ENCODE measurements around the gene UGCG.
"Not testable (repeated sequence)": the region's sequence is repeated elsewhere in the genome, so short reads cannot be mapped to it uniquely, and the experiment has no call there.

The UGCG gene

DNA sequence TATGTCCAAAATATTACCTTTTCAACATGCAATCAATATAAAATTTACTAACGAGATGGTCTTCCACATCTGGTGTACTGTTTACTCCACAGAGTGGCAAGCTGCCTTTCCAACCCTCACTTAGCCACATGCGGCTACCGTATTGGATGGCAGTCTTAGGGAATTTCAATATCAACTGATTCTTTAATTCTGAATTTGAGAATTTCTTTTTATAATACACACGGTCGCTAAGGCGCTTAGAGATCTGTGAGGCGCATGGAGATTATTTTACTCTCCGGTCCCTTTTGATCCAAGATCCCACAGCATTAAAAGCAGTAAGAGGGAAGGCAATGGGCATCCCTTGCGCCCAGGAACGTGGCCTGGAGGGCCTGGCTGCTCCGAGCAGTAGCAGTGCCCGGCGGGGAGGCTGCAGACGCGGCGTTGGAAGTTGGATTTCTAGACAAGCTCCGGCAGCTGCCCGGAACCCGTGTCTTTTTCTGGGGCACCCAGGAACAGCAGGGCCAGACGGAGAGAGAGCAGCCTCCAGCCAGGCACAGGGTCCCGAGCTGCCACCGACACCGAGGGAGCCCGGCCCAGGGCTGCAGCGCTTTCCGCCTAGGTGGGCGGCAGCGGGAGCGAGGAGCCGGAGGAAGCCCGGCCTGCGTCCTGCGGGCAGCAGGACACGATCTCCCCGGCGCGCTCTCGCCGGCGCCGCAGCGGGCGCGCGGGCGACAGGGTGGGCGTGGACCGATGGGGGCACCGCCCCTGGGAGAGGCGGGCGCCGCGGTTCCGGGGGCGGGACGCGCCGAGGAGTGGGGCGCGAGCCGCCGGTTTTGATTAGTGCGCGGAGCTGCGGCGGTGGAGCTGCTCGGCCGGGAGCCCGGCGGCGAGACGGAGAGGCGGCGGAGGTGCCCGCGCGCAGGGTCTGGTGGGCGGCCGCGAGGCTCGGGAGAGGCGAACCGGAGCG lies at the start of gene UGCG:
Gene UGCG, plus strand, starts transcription at position 819 of the 946 bp plus-strand sequence. CDS start 402 bp downstream, outside the sequence.
- DNase-seq (ENCODE audit: low read depth), result peak; percentile 78

DNA sequence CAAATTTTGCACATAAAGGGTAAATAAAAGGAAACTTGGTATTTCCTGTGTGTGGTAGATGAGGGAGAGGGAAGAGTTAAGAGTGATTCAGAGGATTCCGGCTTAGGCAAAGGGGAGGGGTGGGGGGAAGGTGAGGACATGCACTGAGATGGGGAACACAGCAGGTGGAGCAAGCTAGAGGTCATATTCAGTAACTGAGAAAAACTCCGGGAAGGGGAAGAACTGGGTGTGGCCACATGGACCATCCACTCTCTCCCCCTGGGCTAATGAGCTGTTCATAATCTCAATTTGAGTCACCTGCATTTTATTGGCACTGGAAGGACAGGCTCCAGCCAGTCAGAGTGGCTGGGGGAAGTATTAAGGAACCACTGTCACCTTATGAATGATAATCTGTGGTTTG lies 45.1 kb upstream of the UGCG start:
- DNase-seq (ENCODE audit: low read depth), result no peak

DNA sequence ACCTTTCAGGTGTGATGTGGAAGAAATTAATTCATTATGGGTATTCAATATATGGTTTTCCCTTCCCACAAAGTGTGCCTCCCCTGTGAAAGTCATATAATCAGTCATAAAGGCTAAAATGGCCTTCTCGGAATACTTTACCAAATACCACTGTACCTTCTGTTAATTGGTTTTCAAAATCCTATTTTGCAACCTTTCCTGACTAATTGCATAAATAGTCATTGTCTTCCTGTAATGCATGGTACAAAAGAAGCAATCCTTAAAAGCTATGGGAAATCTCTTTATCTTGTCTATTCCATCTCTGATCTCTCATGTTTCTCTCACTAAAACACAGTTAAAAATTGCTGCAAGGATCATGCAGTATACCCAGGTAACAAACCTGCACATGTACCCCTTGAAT lies 44.3 kb upstream of the UGCG start:
- DNase-seq (ENCODE audit: low read depth), result no peak

DNA sequence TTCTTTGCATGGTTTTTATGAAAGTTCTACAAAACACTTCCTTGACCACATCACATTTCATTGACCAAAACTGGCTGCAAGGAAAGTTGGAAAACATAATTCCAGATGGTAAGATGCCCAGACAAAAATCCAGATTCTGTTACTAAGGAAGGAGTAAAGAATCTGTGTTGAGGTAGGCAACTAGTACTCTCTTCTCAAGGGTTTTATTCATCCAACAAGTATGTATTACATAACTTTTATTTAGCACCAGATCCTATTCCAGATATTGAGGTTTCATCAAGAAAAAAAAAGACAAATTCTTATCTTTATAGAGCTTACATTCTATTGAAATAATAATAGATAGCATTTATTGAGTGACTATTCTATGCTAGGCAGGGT lies 43.2 kb upstream of the UGCG start:
- no peak for DNase-seq (ENCODE audit: low read depth)

DNA sequence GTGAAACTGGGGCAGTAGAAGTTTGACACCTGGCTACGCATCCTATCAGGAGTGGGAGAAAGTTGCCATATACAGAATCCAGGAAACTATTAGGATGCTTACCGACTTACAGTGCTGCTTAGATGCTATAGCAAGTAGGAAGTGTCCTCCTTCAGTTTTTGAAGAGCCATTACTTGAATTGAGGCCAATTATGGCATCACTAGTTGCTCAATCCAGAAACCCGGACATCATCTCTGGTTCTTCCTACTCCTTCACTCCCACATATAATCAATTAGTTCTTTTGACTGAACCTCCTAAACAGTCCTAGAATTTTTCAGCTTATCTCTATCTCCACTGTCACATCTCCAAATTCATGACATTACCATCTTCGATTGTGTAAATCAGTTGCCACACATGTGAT lies 41.8 kb upstream of the UGCG start:
- no peak for DNase-seq (ENCODE audit: low read depth)

DNA sequence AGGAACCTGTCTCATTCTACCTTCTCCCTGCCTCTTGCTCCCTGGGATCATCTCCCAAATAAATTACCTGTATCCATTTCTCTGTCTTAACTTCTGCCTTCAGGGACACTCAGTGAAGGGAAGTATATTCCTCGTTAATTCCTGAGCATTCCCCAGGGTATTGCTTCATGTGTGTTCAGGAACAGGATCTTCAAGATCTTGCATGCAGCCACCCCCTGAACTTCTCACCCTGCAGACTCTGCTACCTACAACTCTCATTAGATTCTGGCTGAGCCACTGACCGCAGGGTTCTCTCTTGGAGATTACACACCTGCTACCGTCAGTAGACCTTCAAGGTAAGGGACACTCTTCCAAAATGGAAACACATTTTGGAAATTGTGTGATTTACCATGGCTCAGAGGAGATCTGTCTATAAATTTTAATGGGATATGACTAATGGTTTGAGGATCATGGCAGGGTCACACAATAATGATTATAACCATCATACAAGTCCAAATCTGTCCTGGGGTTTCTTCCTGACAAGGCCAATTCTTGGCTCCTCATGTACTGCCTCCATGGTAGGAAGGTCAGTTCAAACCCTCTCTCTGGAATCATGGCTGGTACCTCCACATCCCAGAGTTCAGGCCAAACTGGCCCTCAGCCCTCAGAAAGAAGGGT lies 38.9 kb upstream of the UGCG start:
- DNase-seq (ENCODE audit: low read depth), result no peak

DNA sequence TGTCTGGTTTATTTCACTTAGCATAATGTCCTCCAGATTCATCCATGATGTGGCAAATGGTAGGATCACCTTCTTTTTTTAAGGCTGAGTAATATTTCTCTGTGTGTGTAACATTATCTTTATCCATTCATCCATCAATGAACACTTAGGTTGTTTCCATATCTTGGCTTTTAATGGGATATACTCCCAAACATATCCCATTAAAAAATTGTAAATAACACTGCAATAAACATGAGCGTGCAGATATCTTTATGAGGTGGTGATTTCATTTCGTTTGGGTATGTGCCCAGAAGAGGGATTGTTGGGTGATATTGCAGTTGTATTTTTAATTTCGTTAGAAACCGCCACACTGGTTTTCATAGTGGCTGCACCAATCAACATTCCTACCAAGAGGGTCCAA lies 36.2 kb upstream of the UGCG start:
- DNase-seq (ENCODE audit: low read depth), result no peak

DNA sequence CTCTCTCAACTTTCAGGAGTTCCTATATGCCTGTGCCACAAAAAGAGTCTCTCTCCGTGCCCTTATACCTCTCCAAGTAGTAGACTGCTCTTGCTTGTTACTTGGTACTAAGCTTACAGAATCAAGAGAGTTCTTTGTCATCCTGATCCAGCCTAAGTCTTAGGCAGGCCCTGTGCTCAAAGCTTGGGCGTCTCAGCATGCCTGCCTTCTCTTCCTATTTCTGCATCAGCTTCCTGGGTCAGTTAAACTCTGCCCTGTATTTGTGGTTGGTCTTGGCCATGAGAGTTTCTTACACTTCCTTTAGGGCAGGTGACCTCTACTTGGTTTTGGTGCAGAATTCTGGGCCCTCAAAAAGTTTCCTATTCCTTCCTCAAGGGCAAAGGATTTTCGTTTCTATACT lies 33.0 kb upstream of the UGCG start:
- no peak for DNase-seq (ENCODE audit: low read depth)

DNA sequence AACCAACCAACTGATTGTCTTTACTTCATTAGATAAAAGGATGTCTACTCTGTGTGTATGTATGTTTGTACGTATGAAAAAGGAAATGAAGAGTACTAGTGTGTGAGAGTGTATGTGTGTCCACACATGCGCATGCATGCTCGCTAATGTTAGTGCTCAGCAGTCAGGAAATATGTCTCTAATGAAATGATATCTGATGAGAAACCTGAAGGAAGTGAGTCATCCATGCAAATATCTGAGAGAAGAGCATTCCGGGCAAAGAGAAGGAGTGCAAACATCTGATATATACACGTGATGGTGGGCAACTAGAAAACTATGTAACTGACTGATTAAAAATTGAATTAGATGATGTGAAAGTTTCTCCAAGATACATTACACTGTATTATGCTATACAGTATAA lies 29.6 kb upstream of the UGCG start:
- no peak for DNase-seq (ENCODE audit: low read depth)

DNA sequence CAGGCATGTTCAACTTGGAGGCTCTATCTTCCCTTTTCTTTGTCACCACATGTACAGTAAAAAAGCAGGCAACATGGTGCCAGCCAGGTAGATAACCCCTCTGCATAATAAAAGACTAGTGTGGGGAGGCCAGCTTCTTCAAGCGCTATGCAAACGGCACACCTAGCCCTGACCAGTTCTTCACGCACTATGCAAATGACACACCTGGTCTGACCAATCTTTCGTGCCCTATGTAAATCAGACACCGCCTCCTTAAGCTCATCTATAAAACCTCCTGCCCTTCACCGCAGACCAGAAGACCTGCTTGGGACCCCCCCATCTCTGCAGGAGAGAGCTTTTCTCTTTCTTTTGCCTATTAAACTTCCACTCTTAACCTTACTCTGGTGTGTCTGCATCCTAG lies 28.1 kb upstream of the UGCG start:
- no peak for DNase-seq (ENCODE audit: low read depth)

DNA sequence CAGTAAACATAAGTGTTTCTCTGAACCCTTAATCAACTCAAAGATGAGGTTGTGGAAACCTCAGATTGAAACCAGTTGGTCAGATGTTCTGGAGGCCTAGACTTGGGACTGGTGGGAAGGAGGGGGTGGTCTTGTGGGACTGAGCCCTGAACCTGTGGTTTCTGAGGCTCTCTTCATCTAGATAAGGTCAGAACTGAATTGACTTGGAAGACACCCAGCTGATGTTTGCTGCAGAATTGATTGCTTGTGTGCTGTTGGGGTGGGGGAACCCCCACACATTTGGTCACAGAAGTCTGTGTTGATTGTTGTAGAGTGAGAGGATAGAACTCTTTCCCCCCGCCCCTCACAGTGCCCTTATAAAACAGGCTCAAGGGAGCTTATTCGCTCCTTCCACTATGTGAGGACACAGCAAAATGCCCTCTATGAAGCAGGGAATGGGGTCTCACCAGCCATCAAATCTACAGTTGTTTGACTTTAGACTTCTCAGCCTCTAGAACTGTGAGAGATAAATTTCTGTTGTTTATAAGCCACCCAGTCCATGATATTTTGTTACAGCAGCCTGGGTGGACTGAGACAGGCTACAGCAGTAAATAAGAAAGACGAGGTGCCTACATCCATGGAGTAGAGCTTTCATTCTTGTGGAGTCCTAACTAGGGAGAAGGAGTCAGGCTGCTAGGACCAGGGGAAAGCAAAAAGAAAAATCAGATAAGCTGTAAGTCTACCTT lies 25.7 kb upstream of the UGCG start:
- DNase-seq (ENCODE audit: low read depth), result peak; percentile 6

DNA sequence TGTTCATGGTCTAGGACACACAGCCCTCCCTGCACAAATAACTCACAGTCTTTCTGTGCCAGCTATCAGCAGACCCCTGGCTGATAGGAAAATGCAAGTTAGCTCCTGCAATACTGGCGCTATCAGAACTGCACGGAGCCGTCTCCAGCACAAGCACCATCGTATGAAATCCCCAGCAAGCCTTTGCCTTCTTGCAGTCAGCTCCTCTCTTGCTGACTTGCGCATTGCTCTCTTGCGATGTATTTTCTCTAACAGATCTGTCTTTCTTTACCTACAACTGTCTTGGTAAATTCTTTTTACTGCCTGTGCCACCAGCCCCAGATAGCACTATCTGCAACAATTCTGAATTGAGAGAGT lies 25.1 kb upstream of the UGCG start:
- DNase-seq (ENCODE audit: low read depth), result no peak

DNA sequence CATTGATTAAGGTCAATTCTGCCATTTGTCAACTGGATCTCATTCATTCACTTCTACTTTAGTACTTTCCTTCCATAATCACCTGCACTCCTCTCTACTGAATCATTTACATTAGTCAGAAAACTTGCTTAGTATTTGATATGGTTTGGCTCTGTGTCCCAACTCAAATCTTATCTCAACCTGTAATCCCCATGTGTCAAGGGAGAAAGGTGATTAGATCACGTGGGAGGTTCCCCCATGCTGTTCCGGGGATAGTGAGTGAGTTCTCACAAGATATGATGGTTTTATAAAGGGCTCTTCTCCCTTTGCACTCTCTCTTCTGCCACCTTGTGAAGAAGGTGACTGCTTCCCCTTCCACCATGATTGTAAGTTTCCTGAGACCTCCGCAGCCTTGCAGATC lies 23.7 kb upstream of the UGCG start:
- no peak for DNase-seq (ENCODE audit: low read depth)

DNA sequence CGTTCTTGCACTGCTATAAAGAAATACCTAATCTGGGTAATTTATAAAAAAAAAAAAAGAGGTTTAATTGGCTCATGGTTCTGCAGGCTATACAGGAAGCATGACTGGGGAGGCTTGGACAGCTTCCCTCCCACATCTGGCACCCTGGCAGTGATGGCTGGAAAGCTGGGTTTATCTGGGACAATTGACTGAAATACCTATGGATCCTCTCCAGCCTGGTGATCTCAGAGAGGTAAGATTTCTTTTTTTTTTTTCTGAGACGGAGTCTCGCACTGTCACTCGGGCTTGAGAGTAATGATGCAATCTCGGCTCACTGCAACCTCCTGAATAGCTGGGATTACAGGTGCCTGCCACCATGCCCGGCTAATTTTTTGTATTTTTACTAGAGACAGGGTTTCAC lies 22.7 kb upstream of the UGCG start:
- DNase-seq (ENCODE audit: low read depth), result no peak

DNA sequence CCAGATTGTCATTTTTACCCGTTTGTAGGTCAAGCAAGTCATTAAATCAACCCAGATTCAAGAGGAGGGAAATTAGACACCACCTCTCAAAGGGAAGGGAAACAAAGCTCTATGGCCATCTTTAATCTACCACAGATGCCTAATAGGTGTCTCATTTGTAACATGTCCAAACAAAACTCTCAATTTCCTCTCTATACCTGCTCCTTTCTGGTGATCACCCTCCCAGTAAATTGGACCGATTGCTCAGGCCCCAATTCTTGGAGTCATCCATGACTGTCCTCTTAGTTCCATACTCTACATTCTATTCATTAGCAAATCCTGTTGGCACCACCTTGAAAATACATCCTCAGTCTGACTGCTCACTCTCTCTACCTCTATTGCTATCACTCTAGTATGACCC lies 22.1 kb upstream of the UGCG start:
- DNase-seq (ENCODE audit: low read depth), result no peak

DNA sequence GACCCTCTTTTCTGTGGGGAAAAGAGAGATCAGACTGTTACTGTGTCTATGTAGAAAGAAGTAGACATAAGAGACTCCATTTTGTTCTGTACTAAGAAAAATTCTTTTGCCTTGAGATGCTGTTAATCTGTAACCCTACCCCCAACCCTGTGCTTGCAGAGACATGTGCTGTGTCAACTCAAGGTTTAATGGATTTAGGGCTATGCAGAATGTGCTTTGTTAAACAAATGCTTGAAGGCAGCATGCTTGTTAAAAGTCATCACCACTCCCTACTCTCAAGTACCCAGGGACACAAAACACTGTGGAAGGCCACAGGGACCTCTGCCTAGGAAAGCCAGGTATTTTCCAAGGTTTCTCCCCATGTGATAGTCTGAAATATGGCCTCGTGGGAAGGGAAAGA lies 21.3 kb upstream of the UGCG start:
- DNase-seq (ENCODE audit: low read depth), result not testable (repeated sequence)

DNA sequence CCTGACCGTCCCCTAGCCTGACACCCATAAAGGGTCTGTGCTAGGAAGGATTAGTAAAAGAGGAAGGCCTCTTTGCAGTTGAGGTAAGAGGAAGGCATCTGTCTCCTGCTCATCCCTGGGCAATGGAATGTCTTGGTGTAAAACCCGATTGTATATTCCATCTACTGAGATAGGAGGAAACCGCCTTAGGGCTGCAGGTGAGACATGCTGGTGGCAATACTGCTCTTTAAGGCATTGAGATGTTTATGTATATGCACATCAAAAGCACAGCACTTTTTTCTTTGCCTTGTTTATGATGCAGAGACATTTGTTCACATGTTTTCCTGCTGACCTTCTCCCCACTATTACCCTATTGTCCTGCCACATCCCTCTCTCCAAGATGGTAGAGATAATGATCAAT lies 20.9 kb upstream of the UGCG start:
- DNase-seq (ENCODE audit: low read depth), result not testable (repeated sequence)

DNA sequence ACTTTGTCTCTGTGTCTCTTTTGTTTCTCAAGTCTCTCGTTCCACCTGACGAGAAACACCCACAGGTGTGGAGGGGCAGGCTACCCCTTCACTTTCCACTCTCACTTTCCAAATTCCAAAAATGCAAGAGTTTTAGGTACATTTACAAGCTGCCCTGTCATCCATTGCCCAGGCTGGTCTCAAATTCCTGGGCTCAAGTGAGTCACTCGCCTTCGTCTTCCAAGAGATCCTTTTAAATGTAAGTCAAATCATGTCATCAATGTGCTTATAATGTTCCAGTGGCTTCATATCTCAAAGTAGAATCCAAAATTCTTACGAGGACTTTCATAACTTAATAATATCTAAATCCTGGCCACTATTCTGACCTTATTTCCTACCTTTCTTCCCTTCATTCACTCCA lies 20.4 kb upstream of the UGCG start:
- DNase-seq (ENCODE audit: low read depth), result no peak

DNA sequence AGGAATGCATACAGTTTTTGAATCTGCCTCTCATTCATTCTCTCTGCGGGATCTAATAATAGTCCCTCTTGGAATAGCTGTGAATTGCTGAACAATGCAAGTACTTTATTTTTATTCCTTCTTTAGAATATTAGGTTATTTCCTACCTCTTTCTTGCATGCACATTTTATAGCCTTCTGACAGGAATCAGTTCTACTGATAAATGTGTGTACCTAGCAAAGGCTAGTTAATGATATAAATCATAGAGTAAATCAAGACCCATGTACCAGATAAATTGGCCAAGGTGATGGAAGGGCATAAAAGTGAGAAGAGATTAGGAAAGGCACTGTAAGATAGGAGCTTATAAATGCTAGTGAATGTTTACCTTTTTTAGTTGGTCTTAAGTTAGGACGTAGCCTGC lies 19.2 kb upstream of the UGCG start:
- DNase-seq (ENCODE audit: low read depth), result no peak

DNA sequence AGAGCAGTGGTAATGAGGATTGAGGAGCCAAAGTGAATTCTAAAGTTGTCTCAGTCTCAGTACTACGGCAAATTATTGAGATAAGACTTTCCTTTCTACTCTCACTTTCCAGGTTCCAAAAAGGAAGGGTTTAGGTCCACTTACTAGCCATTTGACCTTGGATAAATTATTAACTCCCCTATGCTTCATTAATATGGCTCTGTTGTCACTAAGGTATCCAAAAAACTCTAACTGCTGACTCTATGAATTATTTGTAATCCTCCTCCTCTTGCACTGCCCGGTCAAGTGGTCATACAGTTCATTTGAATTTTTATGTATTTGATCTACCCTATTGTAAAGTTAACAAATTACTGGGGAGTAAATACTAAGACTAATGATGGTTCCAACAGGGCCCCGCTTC lies 17.7 kb upstream of the UGCG start:
- no peak for DNase-seq (ENCODE audit: low read depth)

DNA sequence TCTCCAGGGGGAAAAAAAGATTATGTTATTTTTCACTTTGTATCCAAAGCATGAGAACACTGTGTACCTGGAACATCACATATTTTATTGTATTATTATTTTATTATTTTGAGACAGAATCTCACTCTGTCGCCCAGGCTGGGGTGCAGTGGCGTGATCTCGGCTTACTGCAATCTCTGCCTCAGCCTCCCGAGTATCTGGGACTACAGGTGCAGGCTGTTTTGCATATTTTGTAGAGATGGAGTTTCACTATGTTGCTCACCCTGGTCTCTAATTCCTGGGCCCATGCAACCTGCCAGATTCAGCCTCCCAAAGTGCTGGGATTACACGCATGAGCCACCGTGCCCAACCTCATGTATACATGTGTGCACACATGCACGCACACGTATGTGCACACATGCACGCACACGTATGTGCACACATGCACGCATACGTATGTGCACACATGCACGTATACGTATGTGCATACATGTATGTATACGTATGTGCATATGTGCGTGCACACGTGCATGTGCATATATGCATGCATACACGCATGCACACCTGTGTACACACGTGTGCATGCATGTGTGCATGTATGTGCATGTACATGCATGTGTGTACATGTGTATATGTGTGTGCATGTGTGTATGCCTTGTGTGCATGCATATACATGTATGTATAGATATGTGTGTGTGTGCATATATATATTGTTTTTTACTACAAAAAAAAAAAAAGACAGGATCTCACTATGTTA lies 9.5 kb upstream of the UGCG start:
- DNase-seq (ENCODE audit: low read depth), result no peak

DNA sequence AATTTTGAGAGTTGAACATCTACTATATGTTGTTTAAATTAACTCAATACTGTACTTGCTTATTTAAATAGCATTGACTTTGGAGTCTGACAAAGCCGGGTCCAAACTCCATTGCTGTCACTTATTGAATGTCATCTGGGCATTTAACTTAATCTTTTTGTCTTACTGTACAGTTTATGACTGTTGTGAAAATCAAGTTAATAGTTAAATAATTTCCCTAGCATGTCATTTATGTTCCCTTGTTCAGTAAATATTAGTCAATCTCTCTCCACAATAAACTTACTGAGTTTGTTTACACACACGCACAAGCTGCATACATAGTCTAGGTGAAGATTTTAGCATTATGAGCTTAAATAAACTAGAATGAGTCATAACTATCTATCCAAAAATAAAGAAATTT lies 6.3 kb upstream of the UGCG start:
- DNase-seq (ENCODE audit: low read depth), result no peak

Data from stimulated activated CD8-positive, alpha-beta memory T cell treated with anti-CD3 and anti-CD28 coated beads, Interleukin-4, amount 100 ng/mL, for 24 hours (primary cell).